ENCODE measurements around the gene PARP14.

GRCh38 chr3:122766430-122766829 is 85.8 kb downstream of the PARP14 start:
- TF ChIP-seq BHLHE40 (IDR thresholded peaks at IDR 0.05; ENCODE audit: borderline replicate concordance) (no peak), ARNT (IDR thresholded peaks at IDR 0.05) (no peak)
